Nephron progenitor cell (in vitro differentiated cells): Measurements from ENCODE around the gene ANP32B.
"Not testable (repeated sequence)": the region's sequence is repeated elsewhere in the genome, so short reads cannot be mapped to it uniquely, and the experiment has no call there.

Source experiments
- DNase-seq: peaks from one replicate; pipeline ENCODE4 v3.0.0; 2021
- H3K27ac Mint-ChIP-seq: 2 replicates; pipeline ENCODE4 v1.8.0; 2021; ENCODE audit warnings: mild to moderate bottlenecking, moderate library complexity, mixed read lengths
- H3K27me3 Mint-ChIP-seq: 2 replicates; pipeline ENCODE4 v1.8.0; 2021; ENCODE audit warnings: mild to moderate bottlenecking, low read depth, mixed read lengths; ENCODE audit not compliant: poor library complexity
- H3K36me3 Mint-ChIP-seq: 2 replicates; pipeline ENCODE4 v1.8.0; 2021; ENCODE audit warnings: low read depth, mixed read lengths
- H3K4me1 Mint-ChIP-seq: 2 replicates; pipeline ENCODE4 v1.8.0; 2021; ENCODE audit warnings: mixed read lengths
- H3K4me3 Mint-ChIP-seq: 2 replicates; pipeline ENCODE4 v1.8.0; 2021; ENCODE audit warnings: mild to moderate bottlenecking, moderate library complexity, mixed read lengths
- H3K9me3 Mint-ChIP-seq: 2 replicates; pipeline ENCODE4 v1.8.0; 2021; ENCODE audit warnings: mild to moderate bottlenecking, moderate library complexity, mixed read lengths
- CTCF ChIP-seq: fragments of 200-600 bp; sonication (generic); IDR thresholded peaks from 2 replicates; pipeline ENCODE4 v1.5.0; 2021; ENCODE audit warnings: antibody characterized with exemption

ANP32B gene

DNA sequence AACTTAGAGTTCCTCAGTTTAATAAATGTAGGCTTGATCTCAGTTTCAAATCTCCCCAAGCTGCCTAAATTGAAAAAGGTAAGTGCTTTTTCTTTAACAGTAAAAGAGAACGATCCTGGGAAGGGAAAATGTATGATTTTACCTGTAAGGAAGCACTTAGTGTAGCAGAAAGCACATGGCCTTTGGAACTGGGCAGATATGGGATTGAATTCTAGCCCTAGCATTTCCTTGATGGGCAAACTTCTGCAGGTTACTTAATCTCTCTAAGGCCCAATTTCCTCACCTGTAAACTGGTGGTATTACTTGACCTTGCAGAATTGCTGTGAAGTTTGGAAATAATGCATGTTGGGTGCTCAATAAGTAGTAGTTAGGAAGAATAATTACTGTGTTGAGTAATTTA lies 11.6 kb downstream of the ANP32B start:
- no peak overlapping the region for H3K27ac Mint-ChIP-seq
- H3K4me1 Mint-ChIP-seq: peaks cover 22% of the 10 kb centered on the region
- H3K27me3 Mint-ChIP-seq: peaks cover 2% of the 10 kb centered on the region
- H3K36me3 Mint-ChIP-seq: peaks cover 57% of the 10 kb centered on the region
- TF ChIP-seq CTCF: no peak
- H3K4me3 Mint-ChIP-seq: no peak overlapping the region
- no peak for DNase-seq
- H3K9me3 Mint-ChIP-seq: no peaks in the 10 kb centered on the region

DNA sequence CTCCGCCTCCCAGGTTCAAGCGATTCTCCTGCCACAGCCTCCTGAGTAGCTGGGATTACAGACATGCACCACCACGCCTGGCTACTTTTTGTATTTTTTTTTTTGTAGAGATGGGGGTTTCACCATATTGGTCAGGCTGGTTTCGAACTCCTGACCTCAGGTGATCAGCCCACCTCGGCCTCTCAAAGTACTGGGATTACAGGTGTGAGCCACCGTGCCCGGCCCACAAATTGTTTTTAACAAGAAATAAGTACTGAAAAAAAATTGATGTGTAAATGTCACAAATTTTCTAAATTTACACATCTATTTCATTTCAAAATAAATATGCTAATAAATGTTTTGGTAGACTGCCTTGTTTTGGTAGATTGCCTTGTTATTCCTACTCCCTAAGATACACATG lies 13.5 kb downstream of the ANP32B start:
- H3K4me3 Mint-ChIP-seq, H3K27me3 Mint-ChIP-seq, DNase-seq, H3K27ac Mint-ChIP-seq, H3K9me3 Mint-ChIP-seq: not testable (repeated sequence)
- peaks cover 65% of the 10 kb centered on the region for H3K36me3 Mint-ChIP-seq
- H3K4me1 Mint-ChIP-seq: peaks cover 11% of the 10 kb centered on the region

DNA sequence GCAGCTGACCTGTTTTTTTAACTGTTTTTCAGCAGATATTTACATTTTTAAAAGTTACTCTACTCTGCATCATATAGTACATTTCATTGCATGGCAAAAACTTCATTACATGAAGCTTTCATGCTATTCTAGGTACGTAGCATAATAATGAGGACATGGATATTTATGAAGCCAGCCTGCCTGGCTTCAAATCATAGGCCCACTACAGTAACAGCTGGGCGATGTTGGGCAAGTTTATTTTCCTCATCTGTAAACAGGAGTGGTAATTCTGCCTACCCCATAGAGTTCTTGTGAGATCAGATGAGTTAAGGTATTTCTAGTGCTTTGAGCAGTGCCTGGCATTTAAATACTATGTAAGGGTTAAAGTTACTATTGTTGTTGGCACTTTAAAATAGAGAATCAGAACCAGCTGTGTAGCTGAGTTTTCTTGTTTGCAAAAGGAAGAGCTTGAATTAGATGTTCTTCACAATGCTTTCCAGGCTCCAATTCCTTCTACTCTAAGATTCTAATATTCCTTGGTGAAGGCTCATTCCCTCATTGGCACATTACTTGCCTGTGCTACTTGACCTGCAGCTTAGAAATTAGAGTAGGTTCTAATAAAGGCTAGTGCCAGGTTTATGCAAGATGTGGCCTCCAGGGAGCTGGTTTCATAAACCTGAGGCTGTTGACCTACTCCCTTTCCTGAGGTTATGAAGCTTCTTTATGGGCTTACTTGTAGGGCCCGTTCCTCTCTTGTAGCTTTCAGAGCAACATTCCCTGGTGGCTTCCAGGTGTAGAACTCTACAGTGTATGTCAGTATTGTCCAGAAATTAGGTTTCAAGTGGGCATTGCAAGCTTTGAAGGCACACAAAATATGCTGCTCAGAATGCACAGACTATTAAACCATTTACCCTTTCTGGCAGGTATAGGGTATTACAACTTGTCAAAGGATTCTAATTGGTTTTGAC lies 14.5 kb downstream of the ANP32B start:
- peaks cover 7% of the 10 kb centered on the region for H3K4me1 Mint-ChIP-seq
- no peaks in the 10 kb centered on the region for H3K27me3 Mint-ChIP-seq
- no peak for TF ChIP-seq CTCF
- DNase-seq: no peak
- H3K9me3 Mint-ChIP-seq: no peaks in the 10 kb centered on the region
- H3K27ac Mint-ChIP-seq: no peak overlapping the region
- no peak overlapping the region for H3K4me3 Mint-ChIP-seq
- peaks cover 62% of the 10 kb centered on the region for H3K36me3 Mint-ChIP-seq

- Mint-ChIP-seq H3K9me3 (no peaks in the 10 kb centered on the region), H3K4me3 (no peak overlapping the region)
- no peak for TF ChIP-seq CTCF
Measured at GRCh38 chr9:98002808-98003207, 19.7 kb downstream of the ANP32B start.

DNA sequence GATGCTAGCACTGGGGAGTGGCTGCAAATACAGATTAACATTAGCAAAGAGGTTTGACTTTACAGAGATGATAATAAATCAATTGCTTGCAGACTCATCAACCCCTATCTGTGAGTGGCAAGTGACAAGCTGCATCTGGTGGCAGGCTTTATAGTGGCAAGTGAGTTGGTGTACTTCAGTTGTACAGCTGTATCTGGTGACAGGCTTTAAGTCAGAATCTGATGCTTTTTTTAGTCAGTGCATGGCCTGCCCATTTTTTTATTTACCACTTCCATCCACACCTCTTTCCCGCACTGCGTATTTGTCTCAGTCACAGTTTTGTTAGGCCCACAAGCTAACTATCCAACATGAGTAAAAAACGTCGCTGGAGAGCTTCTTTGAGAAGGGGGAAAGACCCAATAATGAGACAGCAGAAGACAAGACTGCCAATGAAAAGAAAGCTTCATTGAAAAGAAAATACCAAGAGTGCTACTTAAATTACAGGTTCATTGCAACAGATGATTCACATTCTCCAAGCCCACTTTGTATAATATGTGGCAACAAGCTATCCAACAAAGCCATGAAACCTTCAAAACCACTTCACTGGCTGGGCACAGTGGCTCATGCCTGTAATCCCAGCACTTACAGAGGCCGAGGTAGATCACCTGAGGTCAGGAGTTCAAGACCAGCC lies 23.1 kb downstream of the ANP32B start:
- Mint-ChIP-seq H3K27me3 (no peaks in the 10 kb centered on the region), H3K36me3 (peaks cover 64% of the 10 kb centered on the region), H3K27ac (no peak overlapping the region), H3K4me1 (peaks cover 4% of the 10 kb centered on the region), H3K4me3 (no peak overlapping the region), H3K9me3 (no peaks in the 10 kb centered on the region)
- no peak for DNase-seq
- TF ChIP-seq CTCF: no peak

More at GRCh38 chr9:98002808-98003207, 19.7 kb downstream of the ANP32B start:
- no peak for DNase-seq
- Mint-ChIP-seq H3K4me1 (no peaks in the 10 kb centered on the region), H3K27ac (no peak overlapping the region), H3K36me3 (peaks cover 66% of the 10 kb centered on the region), H3K27me3 (no peaks in the 10 kb centered on the region)

DNA sequence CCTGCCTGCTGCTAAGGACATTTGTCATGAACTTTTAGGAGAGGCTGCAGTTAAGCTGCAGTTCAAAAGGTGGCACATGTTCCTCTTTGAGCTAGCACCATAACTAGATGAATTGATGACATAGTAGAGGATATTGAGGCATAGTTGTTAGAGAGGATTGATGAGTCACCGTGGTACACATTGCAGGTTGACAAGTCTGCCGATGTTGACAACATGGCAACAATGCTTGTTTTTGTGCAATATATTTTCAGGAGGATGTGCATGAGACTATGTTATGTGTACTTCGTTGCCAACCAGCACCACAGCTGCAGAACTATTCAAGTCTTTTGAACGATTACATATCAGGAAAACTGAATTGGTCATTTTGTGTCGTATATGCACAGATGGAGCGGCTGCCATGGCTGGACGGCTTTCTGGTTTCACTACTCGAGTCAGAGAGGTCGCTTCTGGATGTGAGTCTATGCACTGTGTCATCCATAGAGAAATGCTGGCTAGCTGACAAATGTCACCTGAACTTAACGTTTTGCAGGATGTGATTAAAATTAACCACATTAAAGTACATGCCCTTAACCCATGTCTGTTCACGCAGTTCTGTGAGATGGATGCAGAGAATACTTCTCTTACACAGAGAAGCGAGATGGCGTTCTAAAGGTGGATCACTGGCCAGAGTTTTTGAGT lies 24.2 kb downstream of the ANP32B start:
- no peak for DNase-seq
- H3K4me3 Mint-ChIP-seq: no peak overlapping the region
- no peaks in the 10 kb centered on the region for H3K27me3 Mint-ChIP-seq
- peaks cover 76% of the 10 kb centered on the region for H3K36me3 Mint-ChIP-seq
- TF ChIP-seq CTCF: no peak
- no peaks in the 10 kb centered on the region for H3K9me3 Mint-ChIP-seq
- H3K4me1 Mint-ChIP-seq: peaks cover 4% of the 10 kb centered on the region
- no peak overlapping the region for H3K27ac Mint-ChIP-seq
